Measurements from ENCODE around the gene JADE1.

- no peak for TF ChIP-seq TP53 (CRISPR knock-in tag; conservative IDR thresholded peaks at IDR 0.05)
- TF ChIP-seq GABPA (IDR thresholded peaks at IDR 0.05; ENCODE audit: low read depth, low read length): no peak
- no peak for TF ChIP-seq GABPA (CRISPR knock-in tag; IDR thresholded peaks at IDR 0.05; ENCODE audit: low read depth)
- TF ChIP-seq ONECUT2 (CRISPR knock-in tag; IDR thresholded peaks at IDR 0.05): no peak
- no peak for TF ChIP-seq GABPB1 (CRISPR knock-in tag; IDR thresholded peaks at IDR 0.05)
- TF ChIP-seq ZNF558 (CRISPR knock-in tag; IDR thresholded peaks at IDR 0.05; ENCODE audit: borderline replicate concordance): no peak
- no peak for TF ChIP-seq EZH2 (conservative IDR thresholded peaks at IDR 0.05; ENCODE audit: low read depth, low read length)
- TF ChIP-seq FIP1L1 (IDR thresholded peaks at IDR 0.05; ENCODE audit: borderline replicate concordance, insufficient read depth, low read depth, low read length): no peak
These were observed 56.8 kb downstream of the JADE1 start for GRCh38 chr4:128866269-128866668.
